GM12878 (cell line): ENCODE results near the gene CDC42BPB. TPM values are rescaled to one million over a fixed set of nuclear protein-coding genes. Genes with fewer than 3 reads are reported as not detected.
A peak's percentile ranks its signal among the peaks of the same experiment; 100 is the strongest.

ENCODE experiments used
- ATAC-seq: fragments of 200-7000 bp; cut with Tn5 transposase; 3 replicates; pipeline ENCODE4 v1.9.1; 2020; ENCODE audit warnings: mild to moderate bottlenecking, moderate library complexity
- BruUV-seq: library from RNA; stranded (reverse); fragments of 400-500 nt; replicated peaks from 2 replicates; lab custom pipeline; 2021; lab: Mats Ljungman, UMichigan
- CTCF ChIA-PET: fragments of 300-600 bp; sonication (Branson Sonifier 250); formaldehyde crosslinking; extraction: SDS; loops from one replicate; lab custom pipeline; 2021; ENCODE audit warnings: inconsistent platforms; lab: Yijun Ruan, JAX
- POLR2A ChIA-PET: fragments of 350-600 bp; formaldehyde crosslinking; extraction: SDS; loops from one replicate; lab custom pipeline; 2021; ENCODE audit warnings: inconsistent platforms; lab: Charles Lee
- RAD21 ChIA-PET: fragments of 300-600 bp; sonication (Branson Sonifier 250); formaldehyde crosslinking; loops from one replicate; lab custom pipeline; 2023; ENCODE audit warnings: antibody characterized with exemption; ENCODE audit not compliant: unreplicated experiment; lab: Charles Lee
- SMC1A ChIA-PET: fragments of 300-600 bp; sonication (Branson Sonifier 250); formaldehyde crosslinking; loops from one replicate; lab custom pipeline; 2023; ENCODE audit not compliant: unreplicated experiment, uncharacterized antibody; lab: Charles Lee
- DNase-seq: peaks from one replicate; pipeline ENCODE4 v3.0.0-alpha.2; 2011; ENCODE audit warnings: low read depth, low spot score
- FAIRE-seq: peaks from 3 replicates; lab custom pipeline; 2011; peaks lifted over from hg19 to GRCh38; lab: Jason Lieb, UNC
- H2AFZ ChIP-seq: 2 replicates; pipeline ENCODE4 v1.6.0; 2011; ENCODE audit warnings: low read depth, low read length, control low read depth; ENCODE audit not compliant: control insufficient read depth
- H3K27ac ChIP-seq: 2 replicates; pipeline ENCODE4 v1.5.1; 2011; ENCODE audit warnings: control low read depth; ENCODE audit not compliant: control insufficient read depth, insufficient read depth
- H3K27me3 ChIP-seq, 2 experiments: replicated peaks in 1 of 2; 2 replicates each; pipeline versions ENCODE4 v1.6.0 to v1.6.1; 2011; ENCODE audit warnings: low read length in 1 of 2; ENCODE audit not compliant: control insufficient read depth in 2 of 2, insufficient read depth in 2 of 2
- H3K36me3 ChIP-seq, 2 experiments: 2 replicates each; pipeline ENCODE4 v1.5.1; 2011; ENCODE audit warnings: low read length in 1 of 2; ENCODE audit not compliant: control insufficient read depth in 2 of 2, insufficient read depth in 2 of 2
- H3K4me1 ChIP-seq: 2 replicates; pipeline ENCODE4 v1.6.1; 2011; ENCODE audit warnings: mild to moderate bottlenecking, low read length, moderate library complexity, mixed read lengths; ENCODE audit not compliant: control insufficient read depth, insufficient read depth
- H3K4me2 ChIP-seq: 2 replicates; pipeline ENCODE4 v1.6.0; 2011; ENCODE audit warnings: control low read depth; ENCODE audit not compliant: control insufficient read depth, insufficient read depth
- H3K4me3 ChIP-seq: fragments of 200-600 bp; sonication (generic); 2 replicates; pipeline ENCODE4 v1.5.1; 2016
- H3K79me2 ChIP-seq: 2 replicates; pipeline ENCODE4 v1.6.0; 2011; ENCODE audit warnings: low read length; ENCODE audit not compliant: control insufficient read depth, insufficient read depth
- H3K9ac ChIP-seq: 2 replicates; pipeline ENCODE4 v1.8.0; 2011; ENCODE audit warnings: low read length, control low read depth, mixed read lengths; ENCODE audit not compliant: control insufficient read depth, insufficient read depth
- H3K9me3 ChIP-seq: replicated peaks from 3 replicates; pipeline ENCODE4 v1.5.1; 2011; ENCODE audit warnings: mild to moderate bottlenecking, low read length; ENCODE audit not compliant: control insufficient read depth, insufficient read depth
- H4K20me1 ChIP-seq: 2 replicates; pipeline ENCODE4 v1.6.0; 2011; ENCODE audit not compliant: control insufficient read depth, insufficient read depth
- ASH2L ChIP-seq: fragments of 300-600, 200-600 bp; sonication (generic); IDR thresholded peaks from 2 replicates; pipeline ENCODE4 v1.6.1; 2017; ENCODE audit warnings: low read depth, mild to moderate bottlenecking, borderline replicate concordance
- HCFC1 ChIP-seq: fragments of 150-350 bp; IDR thresholded peaks from 2 replicates; pipeline ENCODE4 v1.6.1; 2014; ENCODE audit warnings: low read length
- NFYA ChIP-seq: IDR thresholded peaks from 2 replicates; pipeline ENCODE4 v1.6.1; 2011; ENCODE audit warnings: low read depth, mild to moderate bottlenecking, low read length, improper control_type of control experiment, borderline replicate concordance
- NR2F1 ChIP-seq: fragments of 450-650 bp; conservative IDR thresholded peaks from 2 replicates; pipeline ENCODE4 v1.6.1; 2017; ENCODE audit warnings: mild to moderate bottlenecking
- POLR2A ChIP-seq: IDR thresholded peaks from 2 replicates; pipeline ENCODE4 v1.6.1; 2011; ENCODE audit warnings: low read depth, mild to moderate bottlenecking, low read length
- POLR2AphosphoS5 ChIP-seq: IDR thresholded peaks from 2 replicates; pipeline ENCODE4 v1.6.1; 2011; ENCODE audit warnings: mild to moderate bottlenecking, low read length, inconsistent platforms
- RAD21 ChIP-seq: IDR thresholded peaks from 2 replicates; pipeline ENCODE4 v1.6.1; 2011; ENCODE audit warnings: mild to moderate bottlenecking, low read depth, low read length, moderate library complexity; ENCODE audit not compliant: insufficient read depth
- ZNF274 ChIP-seq: IDR thresholded peaks from one replicate; pipeline ENCODE4 v1.8.0; 2011; ENCODE audit not compliant: insufficient read length, insufficient read depth
- WGBS: methylation state at CpG from one replicate; pipeline ENCODE4 v1.1.6; 2016; ENCODE audit warnings: low lambda C conversion rate; ENCODE audit not compliant: insufficient replicate concordance, insufficient coverage; ENCODE audit errors: missing lambda C conversion rate; 5-methylcytosine and 5-hydroxymethylcytosine counted together
- in situ Hi-C: fragments of 300-500 bp; cut with MboI; formaldehyde crosslinking; loops from 9 replicates; pipeline ENCODE4 v1.14.3; 2018; ENCODE audit warnings: mixed read lengths
- intact Hi-C: fragments of 100-400 bp; cut with micrococcal nuclease; formaldehyde crosslinking; loops from one replicate; pipeline ENCODE4 v1.14.2; 2022; ENCODE audit not compliant: unreplicated experiment
- polyA plus RNA-seq, 11 experiments: library from polyadenylated mRNA; depleted of rRNA in 4 of 11; unstranded in 6 of 11; stranded (reverse) in 5 of 11; fragments of >200 nt; fragmentation: Nextera tagmentation in 4 of 11; fragmentation: Illumina TruSeq in 1 of 11; extraction: Ambion mirVana in 4 of 11; extraction: Trizol in 1 of 11; gene quantifications; 1 replicate in 1 of 11; 2 replicates in 10 of 11; pipeline versions ENCODE4 v1.2.1 to v1.2.3, GENCODE V29; 2011 to 2016; ENCODE audit warnings: inconsistent platforms in 2 of 11, missing spikeins in 2 of 11, low read depth in 1 of 11
- total RNA-seq, 4 experiments: library from RNA; depleted of rRNA in 3 of 4; stranded (reverse); fragments of >200 nt in 3 of 4; fragmentation: Illumina TruSeq in 1 of 4; extraction: Trizol in 1 of 4; gene quantifications; 2 replicates each; pipeline versions ENCODE4 v1.2.1 to v1.2.3, GENCODE V29; 2013 to 2021
- TF ChIP-seq, protein P1 (sequence below), 3 experiments: IDR thresholded peaks in 2 of 3; conservative IDR thresholded peaks in 1 of 3; 2 replicates each; pipeline ENCODE4 v1.5.1; 2011; ENCODE audit warnings: low read depth in 3 of 3, low read length in 3 of 3, mild to moderate bottlenecking in 3 of 3, control low read depth in 2 of 3, moderate library complexity in 2 of 3, inconsistent platforms in 1 of 3, mixed read lengths in 1 of 3; ENCODE audit not compliant: control insufficient read depth in 2 of 3, insufficient read depth in 1 of 3; ENCODE audit errors: extremely low read depth in 1 of 3
- TF ChIP-seq, protein P2 (sequence below): IDR thresholded peaks from 2 replicates; pipeline ENCODE4 v1.6.1; 2011; ENCODE audit warnings: borderline replicate concordance, low read depth, mild to moderate bottlenecking, moderate library complexity, mixed read lengths, low read length; ENCODE audit not compliant: insufficient read depth; ENCODE audit errors: extremely low read length
- TF ChIP-seq, protein P3 (sequence below): fragments of 450-650 bp; IDR thresholded peaks from 2 replicates; pipeline ENCODE4 v1.6.1; 2017; ENCODE audit warnings: borderline replicate concordance
- TF ChIP-seq, protein P4 (sequence below): IDR thresholded peaks from 2 replicates; pipeline ENCODE4 v1.6.1; 2012; ENCODE audit warnings: low read depth, low read length, improper control_type of control experiment
- TF ChIP-seq, protein P5 (sequence below): fragments of 450-650 bp; formaldehyde crosslinking; IDR thresholded peaks from 2 replicates; pipeline ENCODE4 v1.5.0; 2022; ENCODE audit warnings: mild to moderate bottlenecking, missing genetic modification characterization

The CDC42BPB gene
- total and polyA plus RNA-seq, 10 of the 15 experiments (the other 5 are each of a cell fraction or from before 2014, with no cell fraction given): 0.42 to 22.1 (median 13.3) TPM

DNA sequence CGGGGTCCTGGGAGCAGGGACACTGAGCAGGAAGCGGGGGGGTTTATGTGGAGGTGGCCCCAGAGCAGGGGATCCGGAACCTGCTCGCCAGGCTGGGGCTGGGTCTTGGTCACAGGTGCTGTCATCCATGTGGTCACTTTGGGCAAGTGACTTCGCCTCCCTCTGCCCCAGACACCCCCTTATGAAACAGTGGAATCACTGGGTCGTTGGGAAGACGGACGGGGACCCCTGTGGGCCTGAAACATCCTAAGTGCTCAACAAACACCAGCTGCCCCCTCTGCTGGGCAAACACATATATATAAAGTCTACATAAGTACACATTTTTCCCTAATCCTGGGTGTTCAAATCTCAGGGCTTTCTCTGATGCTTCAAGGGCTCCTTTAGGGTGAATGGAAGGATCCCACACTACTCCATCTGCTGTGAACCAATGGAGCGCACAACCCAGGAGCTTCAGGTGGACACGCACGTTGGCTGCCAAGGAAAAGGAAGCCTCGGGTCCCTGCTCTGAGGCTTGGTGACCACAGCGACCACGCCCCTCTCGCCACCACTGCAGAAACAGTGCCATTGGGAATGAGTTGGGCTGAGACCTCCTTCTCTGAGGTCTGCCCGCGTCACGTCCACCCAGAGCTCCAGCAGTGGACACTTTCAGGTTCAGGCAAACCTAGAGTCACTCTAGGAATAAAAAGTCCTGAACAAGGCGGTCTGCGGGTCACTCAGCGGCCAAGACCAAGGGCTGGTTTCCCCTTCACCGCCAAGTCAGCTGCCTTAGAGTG is 54.6 kb downstream of the CDC42BPB start:
- ATAC-seq (no peak), DNase-seq (no peak), FAIRE-seq (no peak)
- BruUV-seq: no TSS peak
- H3K9me3 ChIP-seq: no peaks in the 10 kb centered on the region
- H3K36me3 ChIP-seq: peaks cover 3 to 19% of the 10 kb centered on the region in 2 experiments; a peak in 3 of 4 replicates
- peaks cover 10% of the 10 kb centered on the region for H3K4me1 ChIP-seq
- no peak overlapping the region for H3K4me3 ChIP-seq
- ChIA-PET RAD21 (no interaction called here), POLR2A (interaction anchor here (0.5 kb wide), 1 partner anchor 11 kb away, joined by 3 read pairs; no protein-coding TSS in a partner anchor), SMC1A (interaction anchor here (1.2 to 1.3 kb wide), 2 partner anchors 35 to 308 kb away, joined by 3 read pairs; no protein-coding TSS in a partner anchor), CTCF (interaction anchor here (2.5 kb wide), 1 partner anchor 308 kb away, joined by 13 read pairs; no protein-coding TSS in a partner anchor)
- 69% methylated on average over 22 of the region's 22 CpGs for WGBS
- in situ Hi-C loops: no loop called here
- TF ChIP-seq, protein P1, sequence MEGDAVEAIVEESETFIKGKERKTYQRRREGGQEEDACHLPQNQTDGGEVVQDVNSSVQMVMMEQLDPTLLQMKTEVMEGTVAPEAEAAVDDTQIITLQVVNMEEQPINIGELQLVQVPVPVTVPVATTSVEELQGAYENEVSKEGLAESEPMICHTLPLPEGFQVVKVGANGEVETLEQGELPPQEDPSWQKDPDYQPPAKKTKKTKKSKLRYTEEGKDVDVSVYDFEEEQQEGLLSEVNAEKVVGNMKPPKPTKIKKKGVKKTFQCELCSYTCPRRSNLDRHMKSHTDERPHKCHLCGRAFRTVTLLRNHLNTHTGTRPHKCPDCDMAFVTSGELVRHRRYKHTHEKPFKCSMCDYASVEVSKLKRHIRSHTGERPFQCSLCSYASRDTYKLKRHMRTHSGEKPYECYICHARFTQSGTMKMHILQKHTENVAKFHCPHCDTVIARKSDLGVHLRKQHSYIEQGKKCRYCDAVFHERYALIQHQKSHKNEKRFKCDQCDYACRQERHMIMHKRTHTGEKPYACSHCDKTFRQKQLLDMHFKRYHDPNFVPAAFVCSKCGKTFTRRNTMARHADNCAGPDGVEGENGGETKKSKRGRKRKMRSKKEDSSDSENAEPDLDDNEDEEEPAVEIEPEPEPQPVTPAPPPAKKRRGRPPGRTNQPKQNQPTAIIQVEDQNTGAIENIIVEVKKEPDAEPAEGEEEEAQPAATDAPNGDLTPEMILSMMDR (IDR thresholded peaks at IDR 0.05 in 2 of 3, conservative IDR thresholded peaks at IDR 0.05 in 1 of 3; ENCODE audit: control insufficient read depth in 2 of 3, extremely low read depth in 1 of 3, insufficient read depth in 1 of 3, low read depth in 3 of 3, low read length in 3 of 3): peak in 1 of 3 experiments; percentile 4; a peak in 1 of 6 replicates
- no peak for TF ChIP-seq NR2F1
- TF ChIP-seq POLR2A: no peak
- TF ChIP-seq, protein P2, sequence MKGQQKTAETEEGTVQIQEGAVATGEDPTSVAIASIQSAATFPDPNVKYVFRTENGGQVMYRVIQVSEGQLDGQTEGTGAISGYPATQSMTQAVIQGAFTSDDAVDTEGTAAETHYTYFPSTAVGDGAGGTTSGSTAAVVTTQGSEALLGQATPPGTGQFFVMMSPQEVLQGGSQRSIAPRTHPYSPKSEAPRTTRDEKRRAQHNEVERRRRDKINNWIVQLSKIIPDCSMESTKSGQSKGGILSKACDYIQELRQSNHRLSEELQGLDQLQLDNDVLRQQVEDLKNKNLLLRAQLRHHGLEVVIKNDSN: no peak
- TF ChIP-seq ASH2L: no peak
- TF ChIP-seq, protein P3, sequence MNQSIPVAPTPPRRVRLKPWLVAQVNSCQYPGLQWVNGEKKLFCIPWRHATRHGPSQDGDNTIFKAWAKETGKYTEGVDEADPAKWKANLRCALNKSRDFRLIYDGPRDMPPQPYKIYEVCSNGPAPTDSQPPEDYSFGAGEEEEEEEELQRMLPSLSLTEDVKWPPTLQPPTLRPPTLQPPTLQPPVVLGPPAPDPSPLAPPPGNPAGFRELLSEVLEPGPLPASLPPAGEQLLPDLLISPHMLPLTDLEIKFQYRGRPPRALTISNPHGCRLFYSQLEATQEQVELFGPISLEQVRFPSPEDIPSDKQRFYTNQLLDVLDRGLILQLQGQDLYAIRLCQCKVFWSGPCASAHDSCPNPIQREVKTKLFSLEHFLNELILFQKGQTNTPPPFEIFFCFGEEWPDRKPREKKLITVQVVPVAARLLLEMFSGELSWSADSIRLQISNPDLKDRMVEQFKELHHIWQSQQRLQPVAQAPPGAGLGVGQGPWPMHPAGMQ: no peak
- no peak for TF ChIP-seq ZNF274
- TF ChIP-seq, protein P4, sequence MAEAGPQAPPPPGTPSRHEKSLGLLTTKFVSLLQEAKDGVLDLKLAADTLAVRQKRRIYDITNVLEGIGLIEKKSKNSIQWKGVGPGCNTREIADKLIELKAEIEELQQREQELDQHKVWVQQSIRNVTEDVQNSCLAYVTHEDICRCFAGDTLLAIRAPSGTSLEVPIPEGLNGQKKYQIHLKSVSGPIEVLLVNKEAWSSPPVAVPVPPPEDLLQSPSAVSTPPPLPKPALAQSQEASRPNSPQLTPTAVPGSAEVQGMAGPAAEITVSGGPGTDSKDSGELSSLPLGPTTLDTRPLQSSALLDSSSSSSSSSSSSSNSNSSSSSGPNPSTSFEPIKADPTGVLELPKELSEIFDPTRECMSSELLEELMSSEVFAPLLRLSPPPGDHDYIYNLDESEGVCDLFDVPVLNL: no peak
- no peak for TF ChIP-seq NFYA
- TF ChIP-seq POLR2AphosphoS5: no peak
- TF ChIP-seq HCFC1: no peak
- TF ChIP-seq, protein P5, sequence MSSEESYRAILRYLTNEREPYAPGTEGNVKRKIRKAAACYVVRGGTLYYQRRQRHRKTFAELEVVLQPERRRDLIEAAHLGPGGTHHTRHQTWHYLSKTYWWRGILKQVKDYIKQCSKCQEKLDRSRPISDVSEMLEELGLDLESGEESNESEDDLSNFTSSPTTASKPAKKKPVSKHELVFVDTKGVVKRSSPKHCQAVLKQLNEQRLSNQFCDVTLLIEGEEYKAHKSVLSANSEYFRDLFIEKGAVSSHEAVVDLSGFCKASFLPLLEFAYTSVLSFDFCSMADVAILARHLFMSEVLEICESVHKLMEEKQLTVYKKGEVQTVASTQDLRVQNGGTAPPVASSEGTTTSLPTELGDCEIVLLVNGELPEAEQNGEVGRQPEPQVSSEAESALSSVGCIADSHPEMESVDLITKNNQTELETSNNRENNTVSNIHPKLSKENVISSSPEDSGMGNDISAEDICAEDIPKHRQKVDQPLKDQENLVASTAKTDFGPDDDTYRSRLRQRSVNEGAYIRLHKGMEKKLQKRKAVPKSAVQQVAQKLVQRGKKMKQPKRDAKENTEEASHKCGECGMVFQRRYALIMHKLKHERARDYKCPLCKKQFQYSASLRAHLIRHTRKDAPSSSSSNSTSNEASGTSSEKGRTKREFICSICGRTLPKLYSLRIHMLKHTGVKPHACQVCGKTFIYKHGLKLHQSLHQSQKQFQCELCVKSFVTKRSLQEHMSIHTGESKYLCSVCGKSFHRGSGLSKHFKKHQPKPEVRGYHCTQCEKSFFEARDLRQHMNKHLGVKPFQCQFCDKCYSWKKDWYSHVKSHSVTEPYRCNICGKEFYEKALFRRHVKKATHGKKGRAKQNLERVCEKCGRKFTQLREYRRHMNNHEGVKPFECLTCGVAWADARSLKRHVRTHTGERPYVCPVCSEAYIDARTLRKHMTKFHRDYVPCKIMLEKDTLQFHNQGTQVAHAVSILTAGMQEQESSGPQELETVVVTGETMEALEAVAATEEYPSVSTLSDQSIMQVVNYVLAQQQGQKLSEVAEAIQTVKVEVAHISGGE (CRISPR knock-in tag): no peak
- 0 out of 2 replicates have a peak, but pooled peaks have one; percentile 4 for TF ChIP-seq RAD21
- H3K27me3 ChIP-seq: no peaks in the 10 kb centered on the region
- H3K27ac ChIP-seq: no peak overlapping the region
- H2AFZ ChIP-seq: no peak overlapping the region
- no peak overlapping the region for H3K4me2 ChIP-seq
- no peaks in the 10 kb centered on the region for H4K20me1 ChIP-seq
- H3K9ac ChIP-seq: no peak overlapping the region
- no peaks in the 10 kb centered on the region for H3K79me2 ChIP-seq
- intact Hi-C loops: no loop called here
